ENCODE data around the gene DPYSL5.

DNA sequence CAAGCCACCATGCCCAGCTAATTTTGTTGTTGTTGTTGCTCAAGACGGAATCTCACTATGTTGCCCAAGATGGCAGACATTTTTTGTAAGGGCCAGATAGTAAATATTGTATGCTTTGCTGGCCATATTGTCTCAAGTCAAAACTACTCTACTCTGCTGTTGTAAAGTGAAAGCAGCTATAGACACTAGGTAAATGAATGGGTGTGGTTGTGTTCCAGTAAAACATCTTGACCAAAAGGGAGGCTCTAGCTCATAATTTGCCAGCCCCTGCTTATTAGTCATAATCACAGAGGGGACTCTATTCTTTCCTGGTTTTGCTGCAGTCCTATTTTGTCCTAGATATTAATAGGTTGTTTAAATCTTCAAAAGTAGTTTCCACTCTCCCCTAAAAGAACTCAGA is 147.1 kb downstream of the DPYSL5 start:
- TF ChIP-seq, protein P1, sequence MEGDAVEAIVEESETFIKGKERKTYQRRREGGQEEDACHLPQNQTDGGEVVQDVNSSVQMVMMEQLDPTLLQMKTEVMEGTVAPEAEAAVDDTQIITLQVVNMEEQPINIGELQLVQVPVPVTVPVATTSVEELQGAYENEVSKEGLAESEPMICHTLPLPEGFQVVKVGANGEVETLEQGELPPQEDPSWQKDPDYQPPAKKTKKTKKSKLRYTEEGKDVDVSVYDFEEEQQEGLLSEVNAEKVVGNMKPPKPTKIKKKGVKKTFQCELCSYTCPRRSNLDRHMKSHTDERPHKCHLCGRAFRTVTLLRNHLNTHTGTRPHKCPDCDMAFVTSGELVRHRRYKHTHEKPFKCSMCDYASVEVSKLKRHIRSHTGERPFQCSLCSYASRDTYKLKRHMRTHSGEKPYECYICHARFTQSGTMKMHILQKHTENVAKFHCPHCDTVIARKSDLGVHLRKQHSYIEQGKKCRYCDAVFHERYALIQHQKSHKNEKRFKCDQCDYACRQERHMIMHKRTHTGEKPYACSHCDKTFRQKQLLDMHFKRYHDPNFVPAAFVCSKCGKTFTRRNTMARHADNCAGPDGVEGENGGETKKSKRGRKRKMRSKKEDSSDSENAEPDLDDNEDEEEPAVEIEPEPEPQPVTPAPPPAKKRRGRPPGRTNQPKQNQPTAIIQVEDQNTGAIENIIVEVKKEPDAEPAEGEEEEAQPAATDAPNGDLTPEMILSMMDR (IDR thresholded peaks at IDR 0.05) = no peak
- no peak for TF ChIP-seq EP300 (IDR thresholded peaks at IDR 0.05)
- no peak for TF ChIP-seq POLR2A (IDR thresholded peaks at IDR 0.05)
- TF ChIP-seq POLR2AphosphoS5 (IDR thresholded peaks at IDR 0.05) = no peak
